SK-N-SH treated with all-trans-retinoic acid at 6 μM for 48 hours (cell line): ENCODE data around the gene MAPK14.

ENCODE experiments used
- ATAC-seq: fragments of 200-7000 bp; cut with Tn5 transposase; 3 replicates; pipeline ENCODE4 v1.9.1; 2020; ENCODE audit warnings: mild to moderate bottlenecking, moderate library complexity
- ARNTL ChIP-seq: fragments of 450-650 bp; formaldehyde crosslinking; IDR thresholded peaks from 2 replicates; pipeline ENCODE4 v1.5.0; 2020; ENCODE audit warnings: low read depth, mild to moderate bottlenecking, moderate library complexity, borderline replicate concordance
- BACH2 ChIP-seq: fragments of 250-450 bp; sonication (Bioruptor Pico); IDR thresholded peaks from 2 replicates; pipeline ENCODE4 v1.9.0; 2021; ENCODE audit warnings: mild to moderate bottlenecking, borderline replicate concordance
- CSDC2 ChIP-seq: fragments of 250-450 bp; sonication (Bioruptor Pico); IDR thresholded peaks from 2 replicates; pipeline ENCODE4 v1.5.0; 2020; ENCODE audit warnings: mild to moderate bottlenecking, moderate library complexity
- CSRNP3 ChIP-seq: fragments of 250-450 bp; sonication (Bioruptor Pico); IDR thresholded peaks from 2 replicates; pipeline ENCODE4 v1.5.1; 2021; ENCODE audit warnings: mild to moderate bottlenecking, moderate library complexity
- ESRRG ChIP-seq: fragments of 250-450 bp; sonication (Bioruptor Pico); IDR thresholded peaks from 2 replicates; pipeline ENCODE4 v1.6.1; 2021; ENCODE audit warnings: mild to moderate bottlenecking
- GLIS3 ChIP-seq: fragments of 250-450 bp; sonication (Bioruptor Pico); IDR thresholded peaks from 2 replicates; pipeline ENCODE4 v1.5.0; 2020; ENCODE audit warnings: mild to moderate bottlenecking, moderate library complexity
- ISL1 ChIP-seq: fragments of 250-450 bp; sonication (Bioruptor Pico); IDR thresholded peaks from 2 replicates; pipeline ENCODE4 v2.1.2; 2022; ENCODE audit warnings: mild to moderate bottlenecking, moderate library complexity
- OSR1 ChIP-seq: fragments of 250-450 bp; sonication (Bioruptor Pico); IDR thresholded peaks from 2 replicates; pipeline ENCODE4 v1.8.0; 2022; ENCODE audit warnings: moderate library complexity, mild to moderate bottlenecking, inconsistent platforms
- PPARA ChIP-seq: fragments of 250-450 bp; sonication (Bioruptor Pico); IDR thresholded peaks from 2 replicates; pipeline ENCODE4 v1.5.0; 2020; ENCODE audit warnings: mild to moderate bottlenecking, borderline replicate concordance
- RARB ChIP-seq: fragments of 250-450 bp; sonication (Bioruptor Pico); IDR thresholded peaks from 2 replicates; pipeline ENCODE4 v1.8.0; 2021; ENCODE audit warnings: mild to moderate bottlenecking, moderate library complexity
- TCF4 ChIP-seq: fragments of 250-450 bp; sonication (Bioruptor Pico); IDR thresholded peaks from 2 replicates; pipeline ENCODE4 v1.8.0; 2021; ENCODE audit warnings: mild to moderate bottlenecking, moderate library complexity, borderline replicate concordance
- TOX ChIP-seq: fragments of 250-450 bp; sonication (Bioruptor Pico); IDR thresholded peaks from 2 replicates; pipeline ENCODE4 v1.8.0; 2021; ENCODE audit warnings: mild to moderate bottlenecking, moderate library complexity, borderline replicate concordance
- ZC3H10 ChIP-seq: fragments of 250-450 bp; sonication (Bioruptor Pico); IDR thresholded peaks from 2 replicates; pipeline ENCODE4 v1.5.1; 2021; ENCODE audit warnings: mild to moderate bottlenecking, moderate library complexity
- ZFP3 ChIP-seq: fragments of 250-450 bp; sonication (Bioruptor Pico); IDR thresholded peaks from 2 replicates; pipeline ENCODE4 v1.5.0; 2020; ENCODE audit warnings: mild to moderate bottlenecking, moderate library complexity
- ZFP30 ChIP-seq: fragments of 450-650 bp; formaldehyde crosslinking; IDR thresholded peaks from 2 replicates; pipeline ENCODE4 v1.5.0; 2022; ENCODE audit warnings: mild to moderate bottlenecking, moderate library complexity
- ZNF565 ChIP-seq: fragments of 450-650 bp; formaldehyde crosslinking; conservative IDR thresholded peaks from 2 replicates; pipeline ENCODE4 v1.5.0; 2020; ENCODE audit warnings: low read depth, mild to moderate bottlenecking, moderate library complexity
- ZNF70 ChIP-seq: fragments of 450-650 bp; formaldehyde crosslinking; IDR thresholded peaks from 2 replicates; pipeline ENCODE4 v1.5.0; 2020; ENCODE audit warnings: mild to moderate bottlenecking, moderate library complexity
- ZNF8 ChIP-seq: fragments of 450-650 bp; formaldehyde crosslinking; IDR thresholded peaks from 2 replicates; pipeline ENCODE4 v1.5.0; 2020; ENCODE audit warnings: mild to moderate bottlenecking, moderate library complexity
- TF ChIP-seq, protein P1 (sequence below): fragments of 250-450 bp; sonication (Bioruptor Pico); IDR thresholded peaks from 2 replicates; pipeline ENCODE4 v1.5.0; 2020; ENCODE audit warnings: mild to moderate bottlenecking, moderate library complexity
- TF ChIP-seq, protein P2 (sequence below): fragments of 250-450 bp; sonication (Bioruptor Pico); IDR thresholded peaks from 2 replicates; pipeline ENCODE4 v1.8.0; 2021; ENCODE audit warnings: low read depth, mild to moderate bottlenecking, moderate library complexity, borderline replicate concordance
- TF ChIP-seq, protein P3 (sequence below): fragments of 250-450 bp; sonication (Bioruptor Pico); IDR thresholded peaks from 2 replicates; pipeline ENCODE4 v1.5.1; 2020; ENCODE audit warnings: low read depth, mild to moderate bottlenecking, moderate library complexity
- TF ChIP-seq, protein P4 (sequence below): fragments of 250-450 bp; sonication (Bioruptor Pico); IDR thresholded peaks from 2 replicates; pipeline ENCODE4 v1.8.0; 2020; ENCODE audit warnings: mild to moderate bottlenecking, moderate library complexity, borderline replicate concordance

The MAPK14 gene

DNA sequence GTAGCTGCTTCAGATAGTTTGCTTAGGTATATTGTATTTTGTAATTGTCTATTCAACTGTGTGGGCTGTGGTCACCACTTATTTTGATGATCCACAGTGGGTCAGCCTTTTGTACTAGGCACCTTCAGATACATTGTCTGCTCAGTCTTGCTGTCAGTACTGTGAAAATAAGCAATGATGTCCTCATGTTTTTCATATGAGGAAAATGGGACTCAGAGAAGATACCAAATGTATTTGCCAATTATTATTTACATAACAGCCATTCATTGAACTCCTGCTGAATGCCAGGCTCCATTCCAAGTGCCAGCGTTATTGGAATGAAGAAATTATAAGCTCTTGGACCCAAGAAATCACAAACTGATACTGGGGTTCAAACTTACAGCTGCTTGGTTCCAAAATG lies 28.6 kb downstream of the MAPK14 start:
- TF ChIP-seq ZFP30 (no peak), ISL1 (no peak), CSRNP3 (CRISPR knock-in tag) (no peak), RARB (CRISPR knock-in tag) (no peak), ZNF8 (no peak), BACH2 (CRISPR knock-in tag) (no peak), TCF4 (no peak), OSR1 (CRISPR knock-in tag) (no peak), ARNTL (CRISPR knock-in tag) (no peak), CSDC2 (CRISPR knock-in tag) (no peak), TOX (CRISPR knock-in tag) (no peak), GLIS3 (no peak), ZNF565 (CRISPR knock-in tag) (no peak), ESRRG (no peak), ZNF70 (CRISPR knock-in tag) (no peak), ZC3H10 (CRISPR knock-in tag) (no peak)
- TF ChIP-seq, protein P1, sequence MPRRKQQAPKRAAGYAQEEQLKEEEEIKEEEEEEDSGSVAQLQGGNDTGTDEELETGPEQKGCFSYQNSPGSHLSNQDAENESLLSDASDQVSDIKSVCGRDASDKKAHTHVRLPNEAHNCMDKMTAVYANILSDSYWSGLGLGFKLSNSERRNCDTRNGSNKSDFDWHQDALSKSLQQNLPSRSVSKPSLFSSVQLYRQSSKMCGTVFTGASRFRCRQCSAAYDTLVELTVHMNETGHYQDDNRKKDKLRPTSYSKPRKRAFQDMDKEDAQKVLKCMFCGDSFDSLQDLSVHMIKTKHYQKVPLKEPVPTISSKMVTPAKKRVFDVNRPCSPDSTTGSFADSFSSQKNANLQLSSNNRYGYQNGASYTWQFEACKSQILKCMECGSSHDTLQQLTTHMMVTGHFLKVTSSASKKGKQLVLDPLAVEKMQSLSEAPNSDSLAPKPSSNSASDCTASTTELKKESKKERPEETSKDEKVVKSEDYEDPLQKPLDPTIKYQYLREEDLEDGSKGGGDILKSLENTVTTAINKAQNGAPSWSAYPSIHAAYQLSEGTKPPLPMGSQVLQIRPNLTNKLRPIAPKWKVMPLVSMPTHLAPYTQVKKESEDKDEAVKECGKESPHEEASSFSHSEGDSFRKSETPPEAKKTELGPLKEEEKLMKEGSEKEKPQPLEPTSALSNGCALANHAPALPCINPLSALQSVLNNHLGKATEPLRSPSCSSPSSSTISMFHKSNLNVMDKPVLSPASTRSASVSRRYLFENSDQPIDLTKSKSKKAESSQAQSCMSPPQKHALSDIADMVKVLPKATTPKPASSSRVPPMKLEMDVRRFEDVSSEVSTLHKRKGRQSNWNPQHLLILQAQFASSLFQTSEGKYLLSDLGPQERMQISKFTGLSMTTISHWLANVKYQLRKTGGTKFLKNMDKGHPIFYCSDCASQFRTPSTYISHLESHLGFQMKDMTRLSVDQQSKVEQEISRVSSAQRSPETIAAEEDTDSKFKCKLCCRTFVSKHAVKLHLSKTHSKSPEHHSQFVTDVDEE = no peak
- TF ChIP-seq, protein P2, sequence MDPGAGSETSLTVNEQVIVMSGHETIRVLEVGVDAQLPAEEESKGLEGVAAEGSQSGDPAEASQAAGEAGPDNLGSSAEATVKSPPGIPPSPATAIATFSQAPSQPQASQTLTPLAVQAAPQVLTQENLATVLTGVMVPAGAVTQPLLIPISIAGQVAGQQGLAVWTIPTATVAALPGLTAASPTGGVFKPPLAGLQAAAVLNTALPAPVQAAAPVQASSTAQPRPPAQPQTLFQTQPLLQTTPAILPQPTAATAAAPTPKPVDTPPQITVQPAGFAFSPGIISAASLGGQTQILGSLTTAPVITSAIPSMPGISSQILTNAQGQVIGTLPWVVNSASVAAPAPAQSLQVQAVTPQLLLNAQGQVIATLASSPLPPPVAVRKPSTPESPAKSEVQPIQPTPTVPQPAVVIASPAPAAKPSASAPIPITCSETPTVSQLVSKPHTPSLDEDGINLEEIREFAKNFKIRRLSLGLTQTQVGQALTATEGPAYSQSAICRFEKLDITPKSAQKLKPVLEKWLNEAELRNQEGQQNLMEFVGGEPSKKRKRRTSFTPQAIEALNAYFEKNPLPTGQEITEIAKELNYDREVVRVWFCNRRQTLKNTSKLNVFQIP (CRISPR knock-in tag) = no peak
- TF ChIP-seq, protein P3, sequence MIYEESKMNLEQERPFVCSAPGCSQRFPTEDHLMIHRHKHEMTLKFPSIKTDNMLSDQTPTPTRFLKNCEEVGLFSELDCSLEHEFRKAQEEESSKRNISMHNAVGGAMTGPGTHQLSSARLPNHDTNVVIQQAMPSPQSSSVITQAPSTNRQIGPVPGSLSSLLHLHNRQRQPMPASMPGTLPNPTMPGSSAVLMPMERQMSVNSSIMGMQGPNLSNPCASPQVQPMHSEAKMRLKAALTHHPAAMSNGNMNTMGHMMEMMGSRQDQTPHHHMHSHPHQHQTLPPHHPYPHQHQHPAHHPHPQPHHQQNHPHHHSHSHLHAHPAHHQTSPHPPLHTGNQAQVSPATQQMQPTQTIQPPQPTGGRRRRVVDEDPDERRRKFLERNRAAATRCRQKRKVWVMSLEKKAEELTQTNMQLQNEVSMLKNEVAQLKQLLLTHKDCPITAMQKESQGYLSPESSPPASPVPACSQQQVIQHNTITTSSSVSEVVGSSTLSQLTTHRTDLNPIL = no peak
- TF ChIP-seq, protein P4, sequence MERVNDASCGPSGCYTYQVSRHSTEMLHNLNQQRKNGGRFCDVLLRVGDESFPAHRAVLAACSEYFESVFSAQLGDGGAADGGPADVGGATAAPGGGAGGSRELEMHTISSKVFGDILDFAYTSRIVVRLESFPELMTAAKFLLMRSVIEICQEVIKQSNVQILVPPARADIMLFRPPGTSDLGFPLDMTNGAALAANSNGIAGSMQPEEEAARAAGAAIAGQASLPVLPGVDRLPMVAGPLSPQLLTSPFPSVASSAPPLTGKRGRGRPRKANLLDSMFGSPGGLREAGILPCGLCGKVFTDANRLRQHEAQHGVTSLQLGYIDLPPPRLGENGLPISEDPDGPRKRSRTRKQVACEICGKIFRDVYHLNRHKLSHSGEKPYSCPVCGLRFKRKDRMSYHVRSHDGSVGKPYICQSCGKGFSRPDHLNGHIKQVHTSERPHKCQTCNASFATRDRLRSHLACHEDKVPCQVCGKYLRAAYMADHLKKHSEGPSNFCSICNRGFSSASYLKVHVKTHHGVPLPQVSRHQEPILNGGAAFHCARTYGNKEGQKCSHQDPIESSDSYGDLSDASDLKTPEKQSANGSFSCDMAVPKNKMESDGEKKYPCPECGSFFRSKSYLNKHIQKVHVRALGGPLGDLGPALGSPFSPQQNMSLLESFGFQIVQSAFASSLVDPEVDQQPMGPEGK (CRISPR knock-in tag) = no peak
- no peak for ATAC-seq

GRCh38 chr6:36061236-36061635 lies 33.6 kb downstream of the MAPK14 start:
- no peak for TF ChIP-seq ISL1
- no peak for TF ChIP-seq TOX (CRISPR knock-in tag)
- no peak for TF ChIP-seq TCF4
- no peak for TF ChIP-seq OSR1 (CRISPR knock-in tag)
- TF ChIP-seq, protein P2 (CRISPR knock-in tag) = no peak
- no peak for TF ChIP-seq ZFP3 (CRISPR knock-in tag)
- no peak for TF ChIP-seq PPARA
- no peak for ATAC-seq
